OCI-LY3 (cell line): Measurements from ENCODE around the gene MS4A15.

Experiments used
- EZH2phosphoT487 ChIP-seq: fragments of 200-600 bp; shearing (Covaris generic); IDR thresholded peaks from 2 replicates; pipeline ENCODE4 v1.6.1; 2018; ENCODE audit warnings: antibody characterized with exemption, mixed run types, low read depth
- TF ChIP-seq, protein P1 (sequence below): fragments of 200-600, 300-600 bp; sonication (generic); IDR thresholded peaks from 2 replicates; pipeline ENCODE4 v1.5.1; 2014; ENCODE audit warnings: antibody characterized with exemption, low read length, low read depth

DNA sequence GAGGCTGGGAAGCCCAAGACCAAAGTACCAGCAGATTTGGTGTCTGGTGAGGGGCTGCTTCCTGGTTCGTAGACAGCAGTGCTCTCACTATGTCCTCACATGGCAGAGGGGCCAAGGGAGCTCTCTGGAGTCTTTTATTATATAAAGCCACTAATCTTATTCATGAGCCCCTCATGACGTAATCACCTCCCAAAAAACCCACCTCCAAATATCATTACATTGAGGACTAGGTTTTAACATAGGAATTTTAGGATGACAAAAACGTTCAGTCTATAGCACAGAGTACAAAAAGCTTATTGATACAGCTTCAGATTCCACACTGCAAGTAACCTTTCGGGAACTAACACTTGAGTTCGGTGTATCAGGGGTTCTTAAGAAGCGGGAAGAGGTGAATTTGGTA is 36.2 kb upstream of the MS4A15 start:
- TF ChIP-seq, protein P1, sequence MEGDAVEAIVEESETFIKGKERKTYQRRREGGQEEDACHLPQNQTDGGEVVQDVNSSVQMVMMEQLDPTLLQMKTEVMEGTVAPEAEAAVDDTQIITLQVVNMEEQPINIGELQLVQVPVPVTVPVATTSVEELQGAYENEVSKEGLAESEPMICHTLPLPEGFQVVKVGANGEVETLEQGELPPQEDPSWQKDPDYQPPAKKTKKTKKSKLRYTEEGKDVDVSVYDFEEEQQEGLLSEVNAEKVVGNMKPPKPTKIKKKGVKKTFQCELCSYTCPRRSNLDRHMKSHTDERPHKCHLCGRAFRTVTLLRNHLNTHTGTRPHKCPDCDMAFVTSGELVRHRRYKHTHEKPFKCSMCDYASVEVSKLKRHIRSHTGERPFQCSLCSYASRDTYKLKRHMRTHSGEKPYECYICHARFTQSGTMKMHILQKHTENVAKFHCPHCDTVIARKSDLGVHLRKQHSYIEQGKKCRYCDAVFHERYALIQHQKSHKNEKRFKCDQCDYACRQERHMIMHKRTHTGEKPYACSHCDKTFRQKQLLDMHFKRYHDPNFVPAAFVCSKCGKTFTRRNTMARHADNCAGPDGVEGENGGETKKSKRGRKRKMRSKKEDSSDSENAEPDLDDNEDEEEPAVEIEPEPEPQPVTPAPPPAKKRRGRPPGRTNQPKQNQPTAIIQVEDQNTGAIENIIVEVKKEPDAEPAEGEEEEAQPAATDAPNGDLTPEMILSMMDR = no peak
- TF ChIP-seq EZH2phosphoT487 = no peak
